ENCODE results near the gene FOXA3.
A peak's percentile ranks its signal among the peaks of the same experiment; 100 is the strongest.
"Not testable (repeated sequence)": the region's sequence is repeated elsewhere in the genome, so short reads cannot be mapped to it uniquely, and the experiment has no call there.

FOXA3 gene

DNA sequence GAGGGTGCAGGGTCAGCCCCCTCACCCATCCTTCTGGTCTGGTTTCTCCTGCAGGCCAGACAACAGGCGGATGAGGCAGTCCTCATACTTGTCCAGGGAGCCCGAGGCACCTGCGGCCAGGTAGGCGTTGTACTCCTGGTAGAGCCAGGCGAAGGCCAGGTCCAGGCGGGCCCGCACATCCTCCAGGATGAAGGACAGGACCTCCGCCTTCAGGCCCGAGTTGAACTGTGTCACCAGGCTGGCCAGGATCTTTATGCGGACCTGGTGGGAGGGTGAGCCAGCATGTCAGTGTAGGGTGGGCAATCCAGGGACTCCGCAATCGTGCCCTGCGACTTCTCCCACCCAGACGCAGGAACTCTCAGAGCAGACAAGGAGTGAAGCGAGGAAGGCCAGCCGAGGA is 35.2 kb upstream of the FOXA3 start:
- no peak for DNase-seq

DNA sequence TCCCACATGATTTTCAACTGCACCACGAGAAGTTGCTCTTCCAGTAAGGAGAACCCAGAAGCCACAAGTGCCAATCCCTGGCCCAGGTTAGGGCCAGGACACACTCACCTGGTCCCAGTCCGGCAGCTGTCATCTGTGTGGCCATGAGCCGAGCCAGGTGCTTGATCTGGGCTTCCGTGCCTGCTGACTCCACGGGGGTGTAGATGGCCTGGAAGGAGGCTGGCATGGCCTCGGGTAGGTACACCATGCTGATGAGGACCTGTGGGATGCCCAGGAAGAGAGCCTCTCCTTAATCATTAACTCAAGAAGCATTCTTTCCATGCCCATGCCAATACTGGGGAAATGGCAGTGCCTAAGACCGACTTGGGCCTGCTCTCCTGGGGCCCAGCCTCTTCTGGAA is 29.2 kb upstream of the FOXA3 start:
- DNase-seq = no peak

DNA sequence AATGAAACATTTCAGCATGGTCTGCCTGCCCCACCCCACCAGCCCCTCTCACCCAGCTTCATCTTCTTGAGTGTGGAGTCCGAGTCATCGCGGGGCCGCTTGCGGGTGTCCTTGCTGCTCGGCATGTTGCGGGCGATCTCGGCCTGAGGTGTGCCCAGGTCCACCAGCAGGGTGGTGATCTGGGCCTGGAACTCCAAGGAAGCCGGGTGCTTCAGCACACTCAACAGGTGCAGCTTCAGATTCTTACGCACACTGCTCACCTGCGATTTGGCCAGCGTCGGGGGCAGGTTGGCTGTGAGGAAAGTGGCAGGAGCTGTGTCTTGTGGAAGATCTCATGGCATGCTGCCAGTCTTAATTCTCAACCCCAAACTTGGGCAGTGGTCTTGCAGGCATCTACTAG is 21.9 kb upstream of the FOXA3 start:
- DNase-seq = no peak

- DNase-seq = no peak
These were observed 16.5 kb upstream of the FOXA3 start for GRCh38 chr19:45847663-45848062.

GRCh38 chr19:45848922-45849321 is 15.2 kb upstream of the FOXA3 start:
- no peak for DNase-seq

- no peak for DNase-seq
These were observed 11.9 kb upstream of the FOXA3 start for GRCh38 chr19:45852145-45852750.

- no peak for DNase-seq
These were observed 11.1 kb upstream of the FOXA3 start for GRCh38 chr19:45852983-45853382.

GRCh38 chr19:45854167-45854778 is 9.9 kb upstream of the FOXA3 start:
- no peak for DNase-seq

DNA sequence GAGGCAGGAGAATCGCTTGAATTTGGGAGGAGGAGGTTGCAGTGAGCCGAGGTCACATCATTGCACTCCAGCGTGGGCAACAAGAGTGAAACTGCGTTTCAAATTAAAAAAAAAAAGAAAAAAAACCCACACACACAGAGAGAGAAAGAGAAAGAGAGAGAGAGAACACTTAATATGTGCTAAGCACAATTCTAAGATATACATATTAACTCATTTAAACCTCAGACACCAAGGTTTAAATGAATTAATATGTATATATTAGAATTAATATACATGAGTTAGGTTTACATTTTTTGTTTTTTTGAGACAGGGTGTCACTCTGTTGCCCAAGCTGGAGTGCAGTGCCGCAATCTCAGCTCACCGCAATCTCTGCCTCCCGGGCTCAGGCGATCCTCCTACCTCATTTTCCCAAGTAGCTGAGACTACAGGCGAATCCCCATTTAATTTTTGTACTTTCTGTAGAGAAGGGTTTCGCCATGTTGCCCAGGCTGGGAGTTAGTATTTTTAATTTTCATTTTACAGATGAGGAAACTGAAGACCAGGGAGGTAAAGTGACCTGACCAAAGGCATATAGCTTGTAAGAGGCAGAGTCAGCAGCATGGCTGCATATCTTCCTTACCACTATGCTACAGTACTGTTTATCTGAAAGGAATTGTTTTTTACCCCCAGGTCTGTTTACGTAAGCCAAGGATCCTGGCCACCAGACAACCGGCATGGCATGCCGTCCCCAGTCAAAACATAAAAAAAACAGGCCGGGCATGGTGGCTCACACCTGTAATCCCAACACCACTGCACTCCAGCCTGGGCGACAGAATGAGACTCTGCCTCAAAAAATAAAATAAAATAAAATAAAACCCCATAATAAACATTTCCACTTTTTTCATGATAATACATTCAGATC is 3.5 kb upstream of the FOXA3 start:
- DNase-seq = no peak

- no peak for DNase-seq
These were observed 1.9 kb upstream of the FOXA3 start for GRCh38 chr19:45862271-45862563.

GRCh38 chr19:45862564-45863334 is 1.4 kb upstream of the FOXA3 start, which contains the start of gene SYMPK:
Gene SYMPK, minus strand, starts transcription at chr19:45863147. Its CDS starts 8,652 bp downstream, at chr19:45854495.
- peak; percentile 97 for DNase-seq

DNA sequence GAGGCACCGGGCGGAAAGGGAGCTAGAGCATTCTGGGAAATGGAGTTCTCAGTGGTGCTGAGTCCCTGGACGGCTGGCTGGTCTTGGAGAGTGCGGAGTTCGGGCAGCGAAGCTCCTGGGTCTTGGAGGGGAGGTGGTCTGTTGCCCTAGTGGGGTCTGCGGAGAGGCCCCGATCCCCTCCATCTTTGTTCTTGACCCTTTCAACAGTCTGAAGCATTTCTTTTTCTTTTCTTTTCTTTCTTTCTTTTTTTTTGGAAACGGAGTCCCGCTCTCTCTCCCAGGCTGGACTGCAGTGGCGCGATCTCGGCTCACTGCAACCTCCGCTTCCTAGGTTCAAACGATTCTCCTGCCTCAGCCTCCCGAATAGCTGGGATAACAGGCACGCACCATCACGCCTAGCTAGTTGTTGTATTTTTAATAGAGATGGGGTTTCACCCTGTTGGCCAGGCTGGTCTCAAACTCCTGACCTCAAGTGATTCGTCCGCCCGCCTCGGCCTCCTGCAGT is 739 bp upstream of the FOXA3 start:
- no peak for DNase-seq

DNA sequence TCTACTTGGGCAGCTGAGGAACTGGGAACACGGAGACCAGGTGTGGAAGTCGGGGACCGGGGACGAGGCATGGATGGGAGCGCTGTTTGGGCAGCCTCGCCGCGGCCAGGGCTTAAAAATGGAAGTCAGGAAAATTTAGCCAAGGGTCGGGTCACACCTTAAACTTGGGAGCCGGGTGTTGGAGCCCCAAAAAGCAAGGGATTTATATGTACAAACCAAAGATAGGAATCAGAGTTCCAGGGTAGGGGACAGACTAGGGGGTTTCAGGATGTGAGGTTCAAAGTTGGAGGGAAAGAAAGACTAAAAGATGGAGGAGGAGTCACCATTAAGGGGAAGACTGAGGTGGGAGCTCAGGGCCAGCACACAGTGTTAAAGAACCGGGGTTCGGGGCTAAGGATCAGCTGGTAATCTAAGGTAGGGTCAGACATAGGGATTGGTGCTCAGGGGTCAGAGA is 530 bp downstream of the FOXA3 start:
- DNase-seq = no peak

GRCh38 chr19:45865269-45865948 is 1.3 kb downstream of the FOXA3 start:
- DNase-seq = no peak

DNA sequence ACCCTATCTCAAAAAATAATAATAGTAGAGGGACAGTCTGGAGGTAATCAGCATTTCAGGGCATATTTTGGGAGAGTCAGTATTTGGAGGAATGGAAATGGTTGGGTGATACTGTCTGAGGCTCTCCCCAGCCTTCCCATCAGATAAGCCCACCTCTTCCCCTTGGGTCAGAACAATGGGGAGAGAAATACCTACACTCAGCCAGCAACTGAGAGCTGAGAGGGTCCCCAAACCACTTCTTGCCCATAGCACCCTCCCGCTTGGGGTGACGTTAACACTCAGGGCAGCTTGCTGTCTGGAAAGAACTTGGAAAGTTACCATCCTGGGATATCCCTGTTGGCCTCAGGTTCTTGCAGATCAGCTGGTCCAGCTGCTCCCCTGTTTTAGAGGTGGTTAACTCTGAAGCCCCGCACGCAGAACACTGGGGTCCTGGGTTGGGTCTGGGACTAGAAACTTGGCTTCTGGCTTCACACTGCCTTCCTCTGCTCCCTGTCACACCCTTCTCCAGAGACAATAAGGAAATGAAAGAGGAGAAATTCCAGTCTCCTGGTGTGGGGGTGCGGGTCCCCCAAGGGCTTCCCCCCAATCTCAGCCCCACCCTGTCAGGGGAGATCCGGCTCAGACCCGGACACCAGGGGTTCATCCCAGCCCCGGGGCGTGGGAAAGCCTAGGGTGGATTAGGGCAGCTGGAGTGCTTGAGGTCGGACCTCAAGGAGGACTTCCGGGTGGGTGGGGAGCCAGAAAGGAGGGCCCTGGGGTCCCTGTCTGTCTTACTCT is 2.5 kb downstream of the FOXA3 start:
- DNase-seq = no peak

GRCh38 chr19:45867241-45867640 is 3.1 kb downstream of the FOXA3 start:
- not testable (repeated sequence) for DNase-seq

GRCh38 chr19:45870798-45871197 is 6.7 kb downstream of the FOXA3 start:
- no peak for DNase-seq

DNA sequence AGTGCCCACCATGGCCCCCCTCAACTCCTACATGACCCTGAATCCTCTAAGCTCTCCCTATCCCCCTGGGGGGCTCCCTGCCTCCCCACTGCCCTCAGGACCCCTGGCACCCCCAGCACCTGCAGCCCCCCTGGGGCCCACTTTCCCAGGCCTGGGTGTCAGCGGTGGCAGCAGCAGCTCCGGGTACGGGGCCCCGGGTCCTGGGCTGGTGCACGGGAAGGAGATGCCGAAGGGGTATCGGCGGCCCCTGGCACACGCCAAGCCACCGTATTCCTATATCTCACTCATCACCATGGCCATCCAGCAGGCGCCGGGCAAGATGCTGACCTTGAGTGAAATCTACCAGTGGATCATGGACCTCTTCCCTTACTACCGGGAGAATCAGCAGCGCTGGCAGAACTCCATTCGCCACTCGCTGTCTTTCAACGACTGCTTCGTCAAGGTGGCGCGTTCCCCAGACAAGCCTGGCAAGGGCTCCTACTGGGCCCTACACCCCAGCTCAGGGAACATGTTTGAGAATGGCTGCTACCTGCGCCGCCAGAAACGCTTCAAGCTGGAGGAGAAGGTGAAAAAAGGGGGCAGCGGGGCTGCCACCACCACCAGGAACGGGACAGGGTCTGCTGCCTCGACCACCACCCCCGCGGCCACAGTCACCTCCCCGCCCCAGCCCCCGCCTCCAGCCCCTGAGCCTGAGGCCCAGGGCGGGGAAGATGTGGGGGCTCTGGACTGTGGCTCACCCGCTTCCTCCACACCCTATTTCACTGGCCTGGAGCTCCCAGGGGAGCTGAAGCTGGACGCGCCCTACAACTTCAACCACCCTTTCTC is 8.2 kb downstream of the FOXA3 start:
- DNase-seq = no peak

DNA sequence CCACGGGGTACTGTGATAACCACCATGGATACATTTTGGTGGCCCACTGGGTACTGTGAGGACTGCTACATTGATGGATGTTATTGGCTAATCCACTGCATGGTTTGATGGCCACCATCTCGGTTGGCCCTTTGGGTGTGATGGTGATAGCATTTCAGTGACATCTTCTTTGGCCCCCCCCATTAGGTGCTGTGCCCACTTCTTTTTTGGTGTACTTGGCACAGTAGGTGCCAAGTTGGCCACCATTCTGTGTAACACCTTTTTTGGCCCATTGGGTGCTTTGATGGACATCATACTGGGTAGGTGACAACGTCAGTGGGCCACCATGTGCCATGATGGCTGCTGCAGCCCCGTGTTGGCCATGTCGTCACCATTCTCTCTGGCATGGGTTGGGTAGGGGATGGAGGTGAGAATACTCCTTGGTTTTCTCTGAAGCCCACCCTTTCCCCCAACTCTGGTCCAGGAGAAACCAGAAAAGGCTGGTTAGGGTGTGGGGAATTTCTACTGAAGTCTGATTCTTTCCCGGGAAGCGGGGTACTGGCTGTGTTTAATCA is 9.2 kb downstream of the FOXA3 start:
- DNase-seq = no peak

GRCh38 chr19:45874620-45874966 is 10.5 kb downstream of the FOXA3 start:
- DNase-seq = no peak

GRCh38 chr19:45876161-45876410 is 12.0 kb downstream of the FOXA3 start:
- no peak for DNase-seq

Measured in DMS153 (cell line).